ENCODE results near the gene MORC3. TPM values are rescaled to one million over a fixed set of nuclear protein-coding genes. Genes with fewer than 3 reads are reported as not detected.

Gene MORC3
- total RNA-seq, 1 experiment from 2014 or later = 15.9 TPM

- no peak for DNase-seq
- no peaks in the 10 kb centered on the region for H3K4me1 ChIP-seq (replicated peaks; ENCODE audit: insufficient read depth)
- no peaks in the 10 kb centered on the region for H3K79me2 ChIP-seq (ENCODE audit: low read depth)
- no peaks in the 10 kb centered on the region for H3K27me3 ChIP-seq (ENCODE audit: insufficient read depth, low read depth)
- no peak overlapping the region for H3K4me3 ChIP-seq
- no peak overlapping the region for H2AFZ ChIP-seq
- POLR2A ChIA-PET (ENCODE audit: unreplicated experiment) = no interaction called here
- no peak overlapping the region for H3K4me2 ChIP-seq
- intact Hi-C loops (cut with micrococcal nuclease; ENCODE audit: unreplicated experiment) = no loop called here
- no peaks in the 10 kb centered on the region for H3K9me2 ChIP-seq (ENCODE audit: insufficient read depth)
- BruUV-seq (replicated peaks) = no TSS peak
- H3F3A ChIP-seq (ENCODE audit: insufficient read depth, low read depth) = peaks cover 4% of the 10 kb centered on the region; the same call in 1 of the 2 replicates
- CTCF ChIA-PET = no interaction called here
- no peaks in the 10 kb centered on the region for H4K20me1 ChIP-seq (ENCODE audit: insufficient read depth)
- H3K36me3 ChIP-seq (ENCODE audit: low read depth) = peaks cover 5% of the 10 kb centered on the region; the same call in 1 of the 2 replicates
- H3K27ac ChIP-seq = no peak overlapping the region
- TF ChIP-seq EZH2 (IDR thresholded peaks at IDR 0.05; ENCODE audit: low read depth) (no peak), CTCF (conservative IDR thresholded peaks at IDR 0.05) (no peak)
- H3K9me3 ChIP-seq (ENCODE audit: insufficient read depth, low read depth) = no peaks in the 10 kb centered on the region
Measured at GRCh38 chr21:36359185-36359584, 39.2 kb downstream of the MORC3 start.

- Histone ChIP-seq H3K4me1 (replicated peaks; ENCODE audit: insufficient read depth) (no peaks in the 10 kb centered on the region), H3K4me2 (no peak overlapping the region), H3K9me3 (ENCODE audit: insufficient read depth, low read depth) (no peaks in the 10 kb centered on the region), H3K79me2 (ENCODE audit: low read depth) (no peaks in the 10 kb centered on the region), H4K20me1 (ENCODE audit: insufficient read depth) (no peaks in the 10 kb centered on the region), H3K36me3 (ENCODE audit: low read depth) (no peaks in the 10 kb centered on the region; the same call in 1 of the 2 replicates), H3K27me3 (ENCODE audit: insufficient read depth, low read depth) (no peaks in the 10 kb centered on the region), H3K9me2 (ENCODE audit: insufficient read depth) (no peaks in the 10 kb centered on the region), H3F3A (ENCODE audit: insufficient read depth, low read depth) (no peaks in the 10 kb centered on the region), H3K4me3 (no peak overlapping the region), H3K27ac (no peak overlapping the region), H2AFZ (no peak overlapping the region)
- BruUV-seq (replicated peaks) = no TSS peak
- intact Hi-C loops (cut with micrococcal nuclease; ENCODE audit: unreplicated experiment) = no loop called here
- no peak for DNase-seq
- POLR2A ChIA-PET (ENCODE audit: unreplicated experiment) = no interaction called here
- CTCF ChIA-PET = no interaction called here
- TF ChIP-seq EZH2 (IDR thresholded peaks at IDR 0.05; ENCODE audit: low read depth) (no peak), CTCF (conservative IDR thresholded peaks at IDR 0.05) (no peak)
Measured at GRCh38 chr21:36369064-36369685, 49.2 kb downstream of the MORC3 start.

- no peak overlapping the region for H3K4me2 ChIP-seq
- H3K27ac ChIP-seq = no peak overlapping the region
- no peak overlapping the region for H2AFZ ChIP-seq
- no peak overlapping the region for H3K4me3 ChIP-seq
- no peak for TF ChIP-seq CTCF (conservative IDR thresholded peaks at IDR 0.05)
- TF ChIP-seq EZH2 (IDR thresholded peaks at IDR 0.05; ENCODE audit: low read depth) = no peak
- H3K79me2 ChIP-seq (ENCODE audit: low read depth) = no peaks in the 10 kb centered on the region
- H3K27me3 ChIP-seq (ENCODE audit: insufficient read depth, low read depth) = no peaks in the 10 kb centered on the region
- no peaks in the 10 kb centered on the region for H3K9me2 ChIP-seq (ENCODE audit: insufficient read depth)
- H3F3A ChIP-seq (ENCODE audit: insufficient read depth, low read depth) = 0 out of 2 replicates have a peak, but pooled peaks cover 7% of the 10 kb centered on the region
- POLR2A ChIA-PET (ENCODE audit: unreplicated experiment) = no interaction called here
- CTCF ChIA-PET = no interaction called here
- H4K20me1 ChIP-seq (ENCODE audit: insufficient read depth) = no peaks in the 10 kb centered on the region
- DNase-seq = no peak
- no peaks in the 10 kb centered on the region for H3K4me1 ChIP-seq (replicated peaks; ENCODE audit: insufficient read depth)
- intact Hi-C loops (cut with micrococcal nuclease; ENCODE audit: unreplicated experiment) = no loop called here
- no peaks in the 10 kb centered on the region; the same call in 1 of the 2 replicates for H3K36me3 ChIP-seq (ENCODE audit: low read depth)
- BruUV-seq (replicated peaks) = no TSS peak
- H3K9me3 ChIP-seq (ENCODE audit: insufficient read depth, low read depth) = no peaks in the 10 kb centered on the region
Measured at GRCh38 chr21:36375994-36376393, 56.0 kb downstream of the MORC3 start.
